Ascending aorta (tissue), 2 donors: ENCODE measurements around the gene LETM1. TPM values are rescaled to one million over a fixed set of nuclear protein-coding genes. Genes with fewer than 3 reads are reported as not detected.

Experiments
- DNase-seq, 2 donors: peaks; one replicate each; pipeline ENCODE4 v3.0.0-alpha.2; 2019; ENCODE audit warnings: low spot score in 2 of 2
- H3K27ac ChIP-seq, 2 donors: fragments of 200-600 bp; sonication (generic); one replicate each; pipeline ENCODE4 v1.5.1; 2016 to 2017; ENCODE audit warnings: mild to moderate bottlenecking in 1 of 2
- H3K27me3 ChIP-seq: fragments of 200-600 bp; sonication (generic); one replicate; pipeline ENCODE4 v1.5.1; 2017
- H3K36me3 ChIP-seq, 2 donors: fragments of 200-600 bp; sonication (generic); one replicate each; pipeline ENCODE4 v1.5.1; 2016
- H3K4me1 ChIP-seq, 2 donors: fragments of 200-600 bp; sonication (generic); one replicate each; pipeline ENCODE4 v1.5.1; 2016 to 2017; ENCODE audit warnings: mild to moderate bottlenecking in 1 of 2
- H3K4me3 ChIP-seq, 2 donors: fragments of 200-600 bp; sonication (generic); one replicate each; pipeline ENCODE4 v1.5.1; 2016 to 2017; ENCODE audit warnings: mild to moderate bottlenecking in 1 of 2
- H3K9me3 ChIP-seq, 2 donors: fragments of 200-600 bp; sonication (generic); one replicate each; pipeline ENCODE4 v1.5.1; 2016
- CTCF ChIP-seq, 3 experiments: fragments of 200-600 bp in 2 of 3; fragments of 450-650 bp in 1 of 3; sonication (generic) in 2 of 3; IDR thresholded peaks; one replicate each; pipeline ENCODE4 v1.5.1; 2016 to 2019; ENCODE audit warnings: antibody characterized with exemption in 3 of 3, mild to moderate bottlenecking in 1 of 3, moderate library complexity in 1 of 3
- intact Hi-C: fragments of 100-400 bp; cut with DNase I; formaldehyde crosslinking; loops from one replicate; pipeline ENCODE4 v1.15.1; 2023
- total RNA-seq: library from RNA; depleted of rRNA; stranded (reverse); fragments of >200 nt; gene quantifications from one replicate; pipeline ENCODE4 v1.1.0, GENCODE V29; 2016

Gene LETM1
- total RNA-seq, 1 donor from 2014 or later: 37.7 TPM

GRCh38 chr4:1831331-1831730 lies 24.6 kb downstream of the LETM1 start:
- Histone ChIP-seq H3K27ac (no peak overlapping the region), H3K4me1 (no peaks in the 10 kb centered on the region), H3K4me3 (no peak overlapping the region), H3K9me3 (no peaks in the 10 kb centered on the region), H3K27me3 (no peaks in the 10 kb centered on the region), H3K36me3 (peaks cover 60 to 69% of the 10 kb centered on the region in 2 donors)
- no peak for DNase-seq
- no peak for TF ChIP-seq CTCF (IDR thresholded peaks at IDR 0.05)
- intact Hi-C loops: no loop called here

GRCh38 chr4:1830642-1831228 lies 25.2 kb downstream of the LETM1 start:
- DNase-seq: no peak
- H3K4me1 ChIP-seq: no peaks in the 10 kb centered on the region
- H3K36me3 ChIP-seq: peaks cover 55 to 69% of the 10 kb centered on the region in 2 donors
- H3K4me3 ChIP-seq: no peak overlapping the region
- H3K27ac ChIP-seq: no peak overlapping the region
- no peaks in the 10 kb centered on the region for H3K9me3 ChIP-seq
- no peaks in the 10 kb centered on the region for H3K27me3 ChIP-seq
- intact Hi-C loops: no loop called here
- TF ChIP-seq CTCF (IDR thresholded peaks at IDR 0.05): no peak

GRCh38 chr4:1830234-1830633 lies 25.7 kb downstream of the LETM1 start:
- intact Hi-C loops: no loop called here
- Histone ChIP-seq H3K4me3 (no peak overlapping the region), H3K36me3 (peaks cover 51 to 69% of the 10 kb centered on the region in 2 donors)

GRCh38 chr4:1826531-1827350 lies 29.2 kb downstream of the LETM1 start:
- Histone ChIP-seq H3K4me1 (no peaks in the 10 kb centered on the region), H3K27ac (no peak overlapping the region), H3K36me3 (peaks cover 52 to 69% of the 10 kb centered on the region in 2 donors), H3K4me3 (no peak overlapping the region), H3K27me3 (no peaks in the 10 kb centered on the region), H3K9me3 (no peaks in the 10 kb centered on the region)
- DNase-seq: no peak
- intact Hi-C loops: no loop called here
- TF ChIP-seq CTCF (IDR thresholded peaks at IDR 0.05): no peak

More at GRCh38 chr4:1830234-1830633, 25.7 kb downstream of the LETM1 start:
- no peak for DNase-seq
- no peak for TF ChIP-seq CTCF (IDR thresholded peaks at IDR 0.05)
- H3K9me3 ChIP-seq: no peaks in the 10 kb centered on the region
- no peaks in the 10 kb centered on the region for H3K4me1 ChIP-seq
- no peak overlapping the region for H3K27ac ChIP-seq
- H3K27me3 ChIP-seq: no peaks in the 10 kb centered on the region

GRCh38 chr4:1825326-1825725 lies 30.6 kb downstream of the LETM1 start:
- H3K4me3 ChIP-seq: no peak overlapping the region
- H3K36me3 ChIP-seq: peaks cover 41 to 69% of the 10 kb centered on the region in 2 donors
- no peak overlapping the region for H3K27ac ChIP-seq
- TF ChIP-seq CTCF (IDR thresholded peaks at IDR 0.05): no peak
- H3K27me3 ChIP-seq: no peaks in the 10 kb centered on the region
- intact Hi-C loops: no loop called here
- DNase-seq: no peak
- H3K4me1 ChIP-seq: no peaks in the 10 kb centered on the region
- no peaks in the 10 kb centered on the region for H3K9me3 ChIP-seq
